Nephron progenitor cell (in vitro differentiated cells): Measurements from ENCODE around the gene DNMT1.
A peak's percentile ranks its signal among the peaks of the same experiment; 100 is the strongest.

Experiments used
- DNase-seq: peaks from one replicate; pipeline ENCODE4 v3.0.0; 2021
- H3K27ac Mint-ChIP-seq: 2 replicates; pipeline ENCODE4 v1.8.0; 2021; ENCODE audit warnings: mild to moderate bottlenecking, moderate library complexity, mixed read lengths
- H3K27me3 Mint-ChIP-seq: 2 replicates; pipeline ENCODE4 v1.8.0; 2021; ENCODE audit warnings: mild to moderate bottlenecking, low read depth, mixed read lengths; ENCODE audit not compliant: poor library complexity
- H3K36me3 Mint-ChIP-seq: 2 replicates; pipeline ENCODE4 v1.8.0; 2021; ENCODE audit warnings: low read depth, mixed read lengths
- H3K4me1 Mint-ChIP-seq: 2 replicates; pipeline ENCODE4 v1.8.0; 2021; ENCODE audit warnings: mixed read lengths
- H3K4me3 Mint-ChIP-seq: 2 replicates; pipeline ENCODE4 v1.8.0; 2021; ENCODE audit warnings: mild to moderate bottlenecking, moderate library complexity, mixed read lengths
- H3K9me3 Mint-ChIP-seq: 2 replicates; pipeline ENCODE4 v1.8.0; 2021; ENCODE audit warnings: mild to moderate bottlenecking, moderate library complexity, mixed read lengths
- CTCF ChIP-seq: fragments of 200-600 bp; sonication (generic); IDR thresholded peaks from 2 replicates; pipeline ENCODE4 v1.5.0; 2021; ENCODE audit warnings: antibody characterized with exemption

The DNMT1 gene

GRCh38 chr19:10124429-10124828, 70.3 kb downstream of the DNMT1 start:
- peaks cover 3% of the 10 kb centered on the region for H3K27me3 Mint-ChIP-seq
- TF ChIP-seq CTCF: no peak
- H3K4me1 Mint-ChIP-seq: no peaks in the 10 kb centered on the region
- H3K9me3 Mint-ChIP-seq: peaks cover 4% of the 10 kb centered on the region
- H3K4me3 Mint-ChIP-seq: no peak overlapping the region
- peak overlapping the region; percentile 18 for H3K27ac Mint-ChIP-seq
- no peak for DNase-seq
- peaks cover 22% of the 10 kb centered on the region for H3K36me3 Mint-ChIP-seq

- DNase-seq: no peak
- H3K4me1 Mint-ChIP-seq: peaks cover 6% of the 10 kb centered on the region
- H3K27me3 Mint-ChIP-seq: peaks cover 3% of the 10 kb centered on the region
- peaks cover 16% of the 10 kb centered on the region for H3K36me3 Mint-ChIP-seq
- peak overlapping the region; percentile 76 for H3K27ac Mint-ChIP-seq
- H3K4me3 Mint-ChIP-seq: no peak overlapping the region
- H3K9me3 Mint-ChIP-seq: peaks cover 4% of the 10 kb centered on the region
- no peak for TF ChIP-seq CTCF
These were observed 72.7 kb downstream of the DNMT1 start for GRCh38 chr19:10122045-10122444.

GRCh38 chr19:10120538-10121189, 74.1 kb downstream of the DNMT1 start:
- no peak overlapping the region for H3K27ac Mint-ChIP-seq
- H3K27me3 Mint-ChIP-seq: peaks cover 3% of the 10 kb centered on the region
- H3K4me1 Mint-ChIP-seq: peaks cover 6% of the 10 kb centered on the region
- no peak for DNase-seq
- TF ChIP-seq CTCF: no peak
- H3K4me3 Mint-ChIP-seq: peak overlapping the region; percentile 45
- peaks cover 4% of the 10 kb centered on the region for H3K9me3 Mint-ChIP-seq
- H3K36me3 Mint-ChIP-seq: peaks cover 15% of the 10 kb centered on the region

GRCh38 chr19:10118960-10119359, 75.8 kb downstream of the DNMT1 start:
- no peak for DNase-seq
- Mint-ChIP-seq H3K4me3 (peak overlapping the region; percentile 98), H3K27me3 (peaks cover 3% of the 10 kb centered on the region), H3K36me3 (peaks cover 6% of the 10 kb centered on the region), H3K27ac (peak overlapping the region; percentile 92), H3K9me3 (no peaks in the 10 kb centered on the region), H3K4me1 (peaks cover 6% of the 10 kb centered on the region)
- TF ChIP-seq CTCF: no peak

GRCh38 chr19:10116866-10117616, 77.7 kb downstream of the DNMT1 start:
- no peak overlapping the region for H3K27ac Mint-ChIP-seq
- H3K4me1 Mint-ChIP-seq: peaks cover 6% of the 10 kb centered on the region

More at GRCh38 chr19:10116866-10117616, 77.7 kb downstream of the DNMT1 start:
- H3K27me3 Mint-ChIP-seq: peaks cover 3% of the 10 kb centered on the region
- no peaks in the 10 kb centered on the region for H3K9me3 Mint-ChIP-seq
- no peak for DNase-seq
- no peak for TF ChIP-seq CTCF
- H3K36me3 Mint-ChIP-seq: peaks cover 6% of the 10 kb centered on the region
- no peak overlapping the region for H3K4me3 Mint-ChIP-seq
